GM08714 (cell line): Measurements from ENCODE around the gene XYLT2.
"Not testable (repeated sequence)": the region's sequence is repeated elsewhere in the genome, so short reads cannot be mapped to it uniquely, and the experiment has no call there.

Source experiments
- H3K4me3 ChIP-seq: fragments of 200-500 bp; sonication (Bioruptor generic); 2 replicates; pipeline ENCODE4 v1.5.1; 2014; ENCODE audit warnings: mild to moderate bottlenecking, low read length, inconsistent platforms
- ZNF274 ChIP-seq: IDR thresholded peaks from 2 replicates; pipeline ENCODE4 v1.6.1; 2012; ENCODE audit warnings: mild to moderate bottlenecking, low read depth, low read length

The XYLT2 gene

GRCh38 chr17:50330151-50330775 lies 15.7 kb upstream of the XYLT2 start:
- TF ChIP-seq ZNF274, result no peak
- H3K4me3 ChIP-seq, result no peak overlapping the region

GRCh38 chr17:50331085-50331791 lies 14.7 kb upstream of the XYLT2 start:
- no peak for TF ChIP-seq ZNF274
- no peak overlapping the region for H3K4me3 ChIP-seq

- H3K4me3 ChIP-seq, result no peak overlapping the region
- no peak for TF ChIP-seq ZNF274
Measured at GRCh38 chr17:50332196-50332595, 13.7 kb upstream of the XYLT2 start.

DNA sequence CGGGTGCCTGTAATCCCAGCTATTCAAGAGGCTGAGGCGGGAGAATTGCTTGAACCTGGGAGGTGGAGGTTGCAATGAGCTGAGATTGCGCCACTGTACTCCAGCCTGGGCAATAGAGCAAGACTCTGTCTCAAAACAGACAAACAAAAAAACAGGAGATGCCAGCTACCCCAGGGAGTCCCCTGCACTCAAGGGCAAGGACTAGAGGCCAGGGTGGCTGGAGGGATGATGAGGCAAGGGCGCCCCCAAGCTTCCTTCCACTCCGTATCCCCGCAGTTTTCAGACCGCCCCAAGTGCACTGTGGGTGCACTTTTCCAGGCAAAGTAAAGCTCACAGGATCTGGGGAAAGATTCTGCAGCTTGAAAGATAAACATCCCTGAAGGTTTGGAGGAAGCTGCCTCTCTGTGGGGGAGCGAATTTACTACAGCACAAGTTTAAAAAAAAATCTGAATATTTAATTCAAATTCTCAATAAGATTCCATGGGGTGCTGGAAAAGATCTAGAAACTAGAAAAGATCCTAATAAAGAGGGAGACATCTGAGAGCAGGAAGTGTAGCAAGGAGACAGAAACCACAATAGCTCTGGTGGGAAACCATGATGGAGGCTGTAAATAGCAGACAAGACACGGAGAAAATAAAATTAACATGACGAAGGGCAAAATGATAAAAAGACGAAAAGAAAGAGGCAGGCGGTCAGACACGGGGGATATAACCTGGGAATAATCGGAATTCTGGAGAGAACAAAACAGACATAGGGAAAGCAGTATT lies 12.5 kb upstream of the XYLT2 start:
- not testable (repeated sequence) for H3K4me3 ChIP-seq

DNA sequence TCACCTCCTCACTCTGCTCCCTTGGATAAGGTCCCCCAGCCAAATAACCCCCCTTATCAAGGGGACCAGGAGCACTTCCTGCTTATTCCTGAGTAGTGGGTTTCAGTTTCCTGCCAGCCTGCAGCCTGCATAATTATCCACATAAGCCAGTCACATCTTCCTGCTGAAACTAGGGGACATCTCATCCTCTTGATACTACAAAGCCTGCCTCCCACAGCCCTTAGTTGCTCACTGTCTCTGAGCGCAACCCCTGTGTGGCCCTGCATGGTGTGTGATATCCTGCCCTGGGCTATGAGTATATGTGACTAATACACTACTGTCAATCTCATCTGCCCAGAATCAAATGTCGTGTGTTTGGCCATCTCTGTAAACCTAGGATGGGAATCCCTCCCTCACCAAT lies 8.0 kb upstream of the XYLT2 start:
- no peak overlapping the region for H3K4me3 ChIP-seq
- no peak for TF ChIP-seq ZNF274

GRCh38 chr17:50338645-50339044 lies 7.3 kb upstream of the XYLT2 start:
- TF ChIP-seq ZNF274, result no peak
- H3K4me3 ChIP-seq, result no peak overlapping the region

- TF ChIP-seq ZNF274, result no peak
- H3K4me3 ChIP-seq, result no peak overlapping the region
Measured at GRCh38 chr17:50339381-50339780, 6.5 kb upstream of the XYLT2 start.

GRCh38 chr17:50344731-50345365 lies 1.1 kb upstream of the XYLT2 start:
- no peak for TF ChIP-seq ZNF274
- no peak overlapping the region for H3K4me3 ChIP-seq

DNA sequence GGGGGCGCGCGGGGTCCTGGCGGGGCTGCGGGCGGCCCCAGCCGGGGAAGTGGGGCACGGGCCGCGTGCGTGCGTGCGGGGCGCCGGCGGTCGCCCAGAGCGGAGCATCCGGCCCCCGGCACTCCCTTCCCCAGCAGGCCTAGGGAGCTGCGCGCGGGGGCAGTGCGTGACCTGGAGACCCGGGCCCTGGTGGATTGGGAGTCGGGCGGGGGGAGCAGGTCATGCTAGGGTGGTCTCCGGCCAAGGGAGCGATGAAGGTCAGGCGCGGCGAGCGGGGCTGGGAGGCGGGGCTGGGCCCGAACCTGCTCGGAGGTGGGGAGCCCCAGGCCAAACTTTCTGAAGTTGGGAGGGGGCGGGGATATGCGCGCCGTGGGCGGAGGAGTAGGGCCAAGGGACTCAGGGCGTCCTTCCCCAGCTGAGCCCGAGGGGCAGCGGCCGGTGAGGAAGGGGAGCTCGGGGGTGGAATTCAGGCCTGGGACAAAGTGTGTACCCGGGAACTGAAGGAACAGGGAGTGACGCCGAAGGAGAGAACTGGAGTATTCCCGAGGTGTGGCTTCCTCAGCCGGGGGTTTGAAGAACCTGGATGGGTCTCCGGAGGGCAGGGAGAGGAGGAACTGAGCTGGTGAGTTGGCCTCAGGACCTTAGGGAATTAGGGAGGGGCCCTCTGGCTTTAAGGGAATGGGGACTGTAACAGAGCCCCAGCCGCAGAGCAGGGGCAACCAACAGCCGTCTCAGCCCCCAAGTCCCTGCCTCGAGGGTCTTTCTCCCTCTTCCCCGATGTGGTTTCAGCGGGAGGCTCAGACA lies 589 bp downstream of the XYLT2 start:
- TF ChIP-seq ZNF274, result no peak
- peak overlapping the region; percentile 67 for H3K4me3 ChIP-seq

GRCh38 chr17:50347117-50347893 lies 1.4 kb downstream of the XYLT2 start:
- H3K4me3 ChIP-seq, result peak overlapping the region; percentile 67
- TF ChIP-seq ZNF274, result no peak

- H3K4me3 ChIP-seq, result no peak overlapping the region
- no peak for TF ChIP-seq ZNF274
Measured at GRCh38 chr17:50347894-50348291, 2.0 kb downstream of the XYLT2 start.

GRCh38 chr17:50348522-50349242 lies 2.8 kb downstream of the XYLT2 start:
- H3K4me3 ChIP-seq, result no peak overlapping the region
- TF ChIP-seq ZNF274, result no peak

GRCh38 chr17:50349243-50349600 lies 3.3 kb downstream of the XYLT2 start:
- H3K4me3 ChIP-seq, result no peak overlapping the region
- TF ChIP-seq ZNF274, result no peak
